K562 (cell line): ENCODE data around the gene ZFYVE28. TPM values are rescaled to one million over a fixed set of nuclear protein-coding genes. Genes with fewer than 3 reads are reported as not detected.

Experiments
- ATAC-seq: fragments of 200-7000 bp; cut with Tn5 transposase; 3 replicates; pipeline ENCODE4 v1.9.1; 2020; ENCODE audit warnings: moderate library complexity
- BruUV-seq: library from RNA; stranded (reverse); fragments of 400-500 nt; replicated peaks from 2 replicates; lab custom pipeline; 2021; lab: Mats Ljungman, UMichigan
- CTCF ChIA-PET: fragments of 300-600 bp; formaldehyde crosslinking; extraction: SDS; loops from one replicate; lab custom pipeline; 2021; ENCODE audit warnings: low intra/inter-chr PET ratio; lab: Yijun Ruan, JAX
- POLR2A ChIA-PET: fragments of 300-600, 350-650 bp; sonication (Branson Sonifier 250); formaldehyde crosslinking; extraction: SDS; loops from one replicate; lab custom pipeline; 2021; ENCODE audit warnings: antibody characterized with exemption, inconsistent platforms; lab: Yijun Ruan, JAX
- DNase-seq, 4 experiments: peaks; one replicate each; pipeline versions ENCODE4 v3.0.0 to v3.0.0-alpha.2; 2011 to 2018; ENCODE audit warnings: low spot score in 3 of 4, mixed read lengths in 3 of 4; ENCODE audit errors: extremely low read depth in 1 of 4
- FAIRE-seq: peaks from 2 replicates; lab custom pipeline; 2011; peaks lifted over from hg19 to GRCh38; lab: Jason Lieb, UNC
- H2AFZ ChIP-seq: 2 replicates; pipeline ENCODE4 v1.6.0; 2011; ENCODE audit warnings: low read depth, low read length, control low read depth, inconsistent platforms
- H3K27ac ChIP-seq: fragments of 200-600 bp; 3 replicates; pipeline ENCODE4 v1.8.0; 2011; ENCODE audit warnings: low read depth, mild to moderate bottlenecking, control low read depth, inconsistent platforms, low read length, moderate library complexity, mixed read lengths; ENCODE audit errors: extremely low read depth
- H3K27me3 ChIP-seq, 2 experiments: fragments of 300-600 bp in 1 of 2; 2 replicates in 1 of 2; 3 replicates in 1 of 2; pipeline versions ENCODE4 v1.6.0 to v1.8.0; 2011; ENCODE audit warnings: inconsistent platforms in 2 of 2, low read length in 2 of 2, mild to moderate bottlenecking in 1 of 2, mixed read lengths in 1 of 2, moderate library complexity in 1 of 2; ENCODE audit not compliant: control insufficient read depth in 2 of 2, insufficient read depth in 2 of 2
- H3K36me3 ChIP-seq: fragments of 300-600 bp; 3 replicates; pipeline ENCODE4 v1.8.0; 2011; ENCODE audit warnings: mild to moderate bottlenecking, low read length, inconsistent platforms; ENCODE audit not compliant: control insufficient read depth, insufficient read depth
- H3K4me1 ChIP-seq, 2 experiments: fragments of 200-600 bp in 1 of 2; replicated peaks in 1 of 2; 2 replicates in 1 of 2; 3 replicates in 1 of 2; pipeline versions ENCODE4 v1.5.1 to v1.8.0; 2011; ENCODE audit warnings: inconsistent platforms in 2 of 2, low read length in 2 of 2, mild to moderate bottlenecking in 1 of 2, mixed read lengths in 1 of 2, moderate library complexity in 1 of 2; ENCODE audit not compliant: control insufficient read depth in 2 of 2, insufficient read depth in 2 of 2
- H3K4me2 ChIP-seq: 2 replicates; pipeline ENCODE4 v1.6.1; 2011; ENCODE audit warnings: low read length, control low read depth, inconsistent platforms, mixed read lengths; ENCODE audit not compliant: insufficient read depth
- H3K4me3 ChIP-seq: fragments of 200-600 bp; sonication (generic), shearing (Covaris generic); 2 replicates; pipeline ENCODE4 v1.5.1; 2016; ENCODE audit warnings: control low read depth, inconsistent platforms
- H3K79me2 ChIP-seq: fragments of 200-600 bp; 3 replicates; pipeline ENCODE4 v1.8.0; 2011; ENCODE audit warnings: low read length, inconsistent platforms; ENCODE audit not compliant: control insufficient read depth, insufficient read depth
- H3K9ac ChIP-seq, 2 experiments: 2 replicates each; pipeline versions ENCODE4 v1.6.0 to v1.6.1; 2011; ENCODE audit warnings: low read depth in 2 of 2, low read length in 2 of 2, control low read depth in 1 of 2, inconsistent platforms in 1 of 2, mild to moderate bottlenecking in 1 of 2, mixed read lengths in 1 of 2; ENCODE audit not compliant: insufficient read depth in 1 of 2
- H3K9me1 ChIP-seq: one replicate; pipeline ENCODE4 v1.6.0; 2011; ENCODE audit warnings: inconsistent platforms, mild to moderate bottlenecking, low read length, moderate library complexity; ENCODE audit not compliant: control insufficient read depth, insufficient read depth
- H3K9me3 ChIP-seq: replicated peaks from 2 replicates; pipeline ENCODE4 v1.5.1; 2011; ENCODE audit warnings: low read depth, low read length, inconsistent platforms; ENCODE audit not compliant: control insufficient read depth, insufficient read depth
- H4K20me1 ChIP-seq: replicated peaks from 2 replicates; pipeline ENCODE4 v1.6.1; 2011; ENCODE audit warnings: low read length, inconsistent platforms, mixed read lengths; ENCODE audit not compliant: control insufficient read depth, insufficient read depth
- BRF1 ChIP-seq: IDR thresholded peaks from 3 replicates; pipeline ENCODE4 v1.6.1; 2011; ENCODE audit warnings: borderline replicate concordance, mild to moderate bottlenecking; ENCODE audit not compliant: insufficient read length; ENCODE audit errors: extremely low read depth
- DIDO1 ChIP-seq: fragments of 450-650 bp; IDR thresholded peaks from 2 replicates; pipeline ENCODE4 v1.6.1; 2016; ENCODE audit warnings: low read depth, missing biosample characterization, missing genetic modification characterization
- DMBX1 ChIP-seq: fragments of 250-450 bp; sonication (Bioruptor Pico); IDR thresholded peaks from 2 replicates; pipeline ENCODE4 v1.8.0; 2022; ENCODE audit warnings: inconsistent platforms, mild to moderate bottlenecking, moderate library complexity, borderline replicate concordance
- PRDM10 ChIP-seq: fragments of 450-650 bp; IDR thresholded peaks from 2 replicates; pipeline ENCODE4 v1.6.1; 2018; ENCODE audit not compliant: partially characterized antibody
- RB1 ChIP-seq: fragments of 450-650 bp; IDR thresholded peaks from 2 replicates; pipeline ENCODE4 v1.6.1; 2017; ENCODE audit warnings: low read depth, mild to moderate bottlenecking
- ZBTB12 ChIP-seq: fragments of 250-450 bp; sonication (Bioruptor Pico); IDR thresholded peaks from 2 replicates; pipeline ENCODE4 v1.4.0; 2020
- ZNF146 ChIP-seq: IDR thresholded peaks from one replicate; pipeline ENCODE4 v1.6.1; 2018; ENCODE audit warnings: missing compliant biosample characterization; ENCODE audit not compliant: unreplicated experiment
- ZNF232 ChIP-seq: sonication (generic); formaldehyde crosslinking; IDR thresholded peaks from 2 replicates; pipeline ENCODE4 v1.8.0; 2022; ENCODE audit warnings: mild to moderate bottlenecking, missing genetic modification reagents
- WGBS: fragments of 100-300 bp; shearing (Covaris generic); methylation state at CpG from one replicate; pipeline ENCODE4 v1.1.6; 2016; ENCODE audit warnings: low coverage, mixed read lengths; ENCODE audit not compliant: insufficient coverage; ENCODE audit errors: missing lambda C conversion rate; 5-methylcytosine and 5-hydroxymethylcytosine counted together
- in situ Hi-C: fragments of 300-500 bp; cut with MboI; formaldehyde crosslinking; loops from 4 replicates; pipeline ENCODE4 v1.15.0; 2018; ENCODE audit warnings: inconsistent platforms, mixed read lengths
- intact Hi-C: fragments of 100-400 bp; cut with micrococcal nuclease; formaldehyde crosslinking; loops from 2 replicates; pipeline ENCODE4 v1.14.2; 2022
- polyA plus RNA-seq, 8 experiments: library from polyadenylated mRNA; depleted of rRNA in 4 of 8; stranded (reverse) in 5 of 8; unstranded in 3 of 8; fragments of >200 nt; fragmentation: Nextera tagmentation in 2 of 8; fragmentation: Illumina TruSeq in 1 of 8; extraction: Ambion mirVana in 2 of 8; extraction: Trizol in 1 of 8; gene quantifications; 2 replicates each; pipeline versions ENCODE4 v1.2.1 to v1.2.3, GENCODE V29; 2011 to 2014; ENCODE audit warnings: inconsistent platforms in 1 of 8, missing spikeins in 1 of 8
- total RNA-seq, 7 experiments: library from RNA; depleted of rRNA in 6 of 7; stranded (reverse); fragments of >200 nt in 6 of 7; fragmentation: Illumina TruSeq in 2 of 7; extraction: Trizol in 2 of 7; gene quantifications; 2 replicates each; pipeline versions ENCODE4 v1.2.1 to v1.2.3, GENCODE V29; 2011 to 2021; ENCODE audit warnings: low replicate concordance in 1 of 7
- TF ChIP-seq, protein P1 (sequence below), 2 experiments: fragments of 200-800 bp in 1 of 2; sonication (Bioruptor generic) in 1 of 2; sonication (generic) in 1 of 2; formaldehyde crosslinking in 1 of 2; IDR thresholded peaks in 1 of 2; conservative IDR thresholded peaks in 1 of 2; 2 replicates each; pipeline versions ENCODE4 v1.5.0 to v1.6.1; 2016 to 2020; ENCODE audit warnings: missing compliant biosample characterization in 1 of 2, missing genetic modification characterization in 1 of 2, missing genetic modification reagents in 1 of 2
- TF ChIP-seq, protein P2 (sequence below): sonication (generic); formaldehyde crosslinking; IDR thresholded peaks from 2 replicates; pipeline ENCODE4 v1.8.0; 2023; ENCODE audit warnings: mild to moderate bottlenecking, missing genetic modification reagents

Gene ZFYVE28
- total and polyA plus RNA-seq, 9 of the 15 experiments (the other 6 are each of a cell fraction or from before 2014, with no cell fraction given), result 1.3 to 24.8 (median 8.9) TPM

- peak within 1 kb of the TSS; percentile 87 for H3K4me2 ChIP-seq
- ATAC-seq, result peak; percentile 84
- H3K4me3 ChIP-seq, result peak within 1 kb of the TSS; percentile 58
- peaks cover 45% of the 10 kb centered on the region for H3K79me2 ChIP-seq
- H3K27ac ChIP-seq, result peak within 1 kb of the TSS; percentile 45; the same call in 2 of the 3 replicates
- no peaks in the 10 kb centered on the region for H3K9me1 ChIP-seq
- CTCF ChIA-PET, result no interaction called here
- DNase-seq, result peak; percentile 95 to 98 (median 96)
- POLR2A ChIA-PET, result interaction anchor here (0.5 to 1.5 kb wide), 5 partner anchors 15 to 674 kb away, joined by 3 read pairs; no protein-coding TSS in a partner anchor
- 2% methylated on average over 52 of the region's 94 CpGs for WGBS
- intact Hi-C loops, result loop anchor here (5.0 to 10.0 kb wide), 4 partner anchors 37 to 547 kb away; partner anchors contain the start of genes HAUS3, MXD4, NSD2 and POLN
- H3K9ac ChIP-seq, result peak within 1 kb of the TSS; percentile 36 to 91
- BruUV-seq, result no TSS peak
- no peaks in the 10 kb centered on the region for H4K20me1 ChIP-seq
- H3K36me3 ChIP-seq, result no peaks in the 10 kb centered on the region
- peak; percentile 89 for FAIRE-seq
- H3K9me3 ChIP-seq, result no peaks in the 10 kb centered on the region
- H2AFZ ChIP-seq, result peak within 1 kb of the TSS; percentile 84
- no peaks in the 10 kb centered on the region; a peak in 1 of 5 replicates for H3K27me3 ChIP-seq
- H3K4me1 ChIP-seq, result peaks cover 32 to 57% of the 10 kb centered on the region in 2 experiments
- in situ Hi-C loops, result no loop called here
- TF ChIP-seq DMBX1 (CRISPR knock-in tag) (peak; percentile 88), BRF1 (no peak), PRDM10 (no peak), ZBTB12 (peak; percentile 92), RB1 (peak; percentile 52), ZNF232 (no peak), DIDO1 (tag) (no peak), ZNF146 (CRISPR knock-in tag) (no peak)
- TF ChIP-seq, protein P1, sequence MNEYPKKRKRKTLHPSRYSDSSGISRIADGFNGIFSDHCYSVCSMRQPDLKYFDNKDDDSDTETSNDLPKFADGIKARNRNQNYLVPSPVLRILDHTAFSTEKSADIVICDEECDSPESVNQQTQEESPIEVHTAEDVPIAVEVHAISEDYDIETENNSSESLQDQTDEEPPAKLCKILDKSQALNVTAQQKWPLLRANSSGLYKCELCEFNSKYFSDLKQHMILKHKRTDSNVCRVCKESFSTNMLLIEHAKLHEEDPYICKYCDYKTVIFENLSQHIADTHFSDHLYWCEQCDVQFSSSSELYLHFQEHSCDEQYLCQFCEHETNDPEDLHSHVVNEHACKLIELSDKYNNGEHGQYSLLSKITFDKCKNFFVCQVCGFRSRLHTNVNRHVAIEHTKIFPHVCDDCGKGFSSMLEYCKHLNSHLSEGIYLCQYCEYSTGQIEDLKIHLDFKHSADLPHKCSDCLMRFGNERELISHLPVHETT (CRISPR knock-in tag; conservative IDR thresholded peaks at IDR 0.05 in 1 of 2, IDR thresholded peaks at IDR 0.05 in 1 of 2), result peak in 1 of 2 experiments; percentile 87; a peak in 2 of 4 replicates
- TF ChIP-seq, protein P2, sequence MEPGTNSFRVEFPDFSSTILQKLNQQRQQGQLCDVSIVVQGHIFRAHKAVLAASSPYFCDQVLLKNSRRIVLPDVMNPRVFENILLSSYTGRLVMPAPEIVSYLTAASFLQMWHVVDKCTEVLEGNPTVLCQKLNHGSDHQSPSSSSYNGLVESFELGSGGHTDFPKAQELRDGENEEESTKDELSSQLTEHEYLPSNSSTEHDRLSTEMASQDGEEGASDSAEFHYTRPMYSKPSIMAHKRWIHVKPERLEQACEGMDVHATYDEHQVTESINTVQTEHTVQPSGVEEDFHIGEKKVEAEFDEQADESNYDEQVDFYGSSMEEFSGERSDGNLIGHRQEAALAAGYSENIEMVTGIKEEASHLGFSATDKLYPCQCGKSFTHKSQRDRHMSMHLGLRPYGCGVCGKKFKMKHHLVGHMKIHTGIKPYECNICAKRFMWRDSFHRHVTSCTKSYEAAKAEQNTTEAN (CRISPR knock-in tag), result no peak
Observed at GRCh38 chr4:2418650-2419571, 466 bp upstream of the ZFYVE28 start, which contains the start of gene CFAP99. Gene CFAP99, plus strand, starts transcription at chr4:2418955.
